ENCODE measurements around the gene MRPL37. TPM values are rescaled to one million over a fixed set of nuclear protein-coding genes. Genes with fewer than 3 reads are reported as not detected.

Gene MRPL37
- total RNA-seq, 1 experiment from 2014 or later: 180 TPM

DNA sequence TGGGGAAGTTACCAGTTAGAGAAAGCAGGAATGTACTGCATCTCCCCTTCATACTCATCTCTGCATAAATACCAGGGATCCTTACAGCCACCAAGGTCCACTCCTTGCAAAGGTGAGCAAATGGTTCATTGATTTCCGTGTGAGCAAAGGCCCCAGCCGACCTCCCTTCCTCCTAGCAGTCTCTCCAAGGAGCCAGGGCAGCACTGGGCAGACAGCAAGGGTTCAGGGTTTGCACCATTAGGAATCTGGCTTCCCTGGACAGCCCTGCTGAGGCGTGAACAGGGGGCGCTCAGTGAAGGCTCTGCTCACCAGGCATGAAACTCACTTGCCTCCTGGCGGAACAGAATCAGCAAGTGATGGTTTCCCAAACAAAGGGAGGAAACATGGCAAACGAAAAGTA lies 65.7 kb downstream of the MRPL37 start:
- H4K20me1 ChIP-seq (ENCODE audit: insufficient read depth): 0 out of 2 replicates have a peak, but pooled peaks cover 4% of the 10 kb centered on the region
- intact Hi-C loops (cut with micrococcal nuclease; ENCODE audit: unreplicated experiment): no loop called here

DNA sequence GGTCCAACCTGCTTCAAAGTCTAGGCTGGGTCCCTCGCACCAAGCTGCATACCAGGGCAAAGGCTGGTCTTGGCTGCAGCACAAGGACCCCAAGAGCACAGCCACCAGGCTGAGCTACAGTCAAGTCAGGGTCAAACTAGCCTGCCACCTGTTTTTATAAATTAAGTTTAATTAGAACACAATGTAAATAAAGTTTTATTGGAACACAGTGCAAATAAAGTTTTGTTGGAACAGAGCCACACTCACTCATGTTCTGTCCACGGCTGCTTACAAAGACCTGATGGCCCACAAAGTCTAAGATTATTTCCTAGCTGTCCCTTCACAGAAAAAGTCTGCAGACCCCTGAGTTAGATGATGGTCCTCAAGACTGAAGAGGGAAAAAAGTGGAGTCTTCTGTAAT lies 66.2 kb downstream of the MRPL37 start:
- ChIA-PET POLR2A (ENCODE audit: unreplicated experiment) (interaction anchor here (0.6 kb wide), 1 partner anchor 65 kb away, joined by 3 read pairs; no protein-coding TSS in a partner anchor), CTCF (no interaction called here)
- Histone ChIP-seq H3K27me3 (ENCODE audit: insufficient read depth, low read depth) (no peaks in the 10 kb centered on the region), H3K4me2 (no peak overlapping the region), H4K20me1 (ENCODE audit: insufficient read depth) (0 out of 2 replicates have a peak, but pooled peaks cover 4% of the 10 kb centered on the region), H3K4me1 (replicated peaks; ENCODE audit: insufficient read depth) (no peaks in the 10 kb centered on the region), H2AFZ (no peak overlapping the region), H3K9me3 (ENCODE audit: insufficient read depth, low read depth) (no peaks in the 10 kb centered on the region), H3F3A (ENCODE audit: insufficient read depth, low read depth) (no peaks in the 10 kb centered on the region), H3K4me3 (no peak overlapping the region), H3K79me2 (ENCODE audit: low read depth) (no peaks in the 10 kb centered on the region), H3K9me2 (ENCODE audit: insufficient read depth) (no peaks in the 10 kb centered on the region), H3K36me3 (ENCODE audit: low read depth) (no peaks in the 10 kb centered on the region), H3K27ac (no peak overlapping the region)
- TF ChIP-seq, protein P1, sequence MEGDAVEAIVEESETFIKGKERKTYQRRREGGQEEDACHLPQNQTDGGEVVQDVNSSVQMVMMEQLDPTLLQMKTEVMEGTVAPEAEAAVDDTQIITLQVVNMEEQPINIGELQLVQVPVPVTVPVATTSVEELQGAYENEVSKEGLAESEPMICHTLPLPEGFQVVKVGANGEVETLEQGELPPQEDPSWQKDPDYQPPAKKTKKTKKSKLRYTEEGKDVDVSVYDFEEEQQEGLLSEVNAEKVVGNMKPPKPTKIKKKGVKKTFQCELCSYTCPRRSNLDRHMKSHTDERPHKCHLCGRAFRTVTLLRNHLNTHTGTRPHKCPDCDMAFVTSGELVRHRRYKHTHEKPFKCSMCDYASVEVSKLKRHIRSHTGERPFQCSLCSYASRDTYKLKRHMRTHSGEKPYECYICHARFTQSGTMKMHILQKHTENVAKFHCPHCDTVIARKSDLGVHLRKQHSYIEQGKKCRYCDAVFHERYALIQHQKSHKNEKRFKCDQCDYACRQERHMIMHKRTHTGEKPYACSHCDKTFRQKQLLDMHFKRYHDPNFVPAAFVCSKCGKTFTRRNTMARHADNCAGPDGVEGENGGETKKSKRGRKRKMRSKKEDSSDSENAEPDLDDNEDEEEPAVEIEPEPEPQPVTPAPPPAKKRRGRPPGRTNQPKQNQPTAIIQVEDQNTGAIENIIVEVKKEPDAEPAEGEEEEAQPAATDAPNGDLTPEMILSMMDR (conservative IDR thresholded peaks at IDR 0.05): no peak
- no peak for TF ChIP-seq EZH2 (IDR thresholded peaks at IDR 0.05; ENCODE audit: low read depth)
- BruUV-seq (replicated peaks): no TSS peak
- no peak for DNase-seq
- intact Hi-C loops (cut with micrococcal nuclease; ENCODE audit: unreplicated experiment): no loop called here

More for the DNA sequence above, 65.7 kb downstream of the MRPL37 start:
- ChIA-PET CTCF (no interaction called here), POLR2A (ENCODE audit: unreplicated experiment) (interaction anchor here (0.6 kb wide), 1 partner anchor 64 kb away, joined by 3 read pairs; no protein-coding TSS in a partner anchor)
- H3K36me3 ChIP-seq (ENCODE audit: low read depth): no peaks in the 10 kb centered on the region
- H2AFZ ChIP-seq: no peak overlapping the region
- H3K4me2 ChIP-seq: no peak overlapping the region
- no peak for DNase-seq
- H3K4me3 ChIP-seq: no peak overlapping the region
- no peaks in the 10 kb centered on the region for H3K27me3 ChIP-seq (ENCODE audit: insufficient read depth, low read depth)
- H3K9me3 ChIP-seq (ENCODE audit: insufficient read depth, low read depth): no peaks in the 10 kb centered on the region
- H3F3A ChIP-seq (ENCODE audit: insufficient read depth, low read depth): no peaks in the 10 kb centered on the region
- no peak for TF ChIP-seq EZH2 (IDR thresholded peaks at IDR 0.05; ENCODE audit: low read depth)
- TF ChIP-seq, protein P1 (conservative IDR thresholded peaks at IDR 0.05): no peak
- H3K9me2 ChIP-seq (ENCODE audit: insufficient read depth): no peaks in the 10 kb centered on the region
- no peak overlapping the region for H3K27ac ChIP-seq
- H3K4me1 ChIP-seq (replicated peaks; ENCODE audit: insufficient read depth): no peaks in the 10 kb centered on the region
- no TSS peak for BruUV-seq (replicated peaks)
- no peaks in the 10 kb centered on the region for H3K79me2 ChIP-seq (ENCODE audit: low read depth)

DNA sequence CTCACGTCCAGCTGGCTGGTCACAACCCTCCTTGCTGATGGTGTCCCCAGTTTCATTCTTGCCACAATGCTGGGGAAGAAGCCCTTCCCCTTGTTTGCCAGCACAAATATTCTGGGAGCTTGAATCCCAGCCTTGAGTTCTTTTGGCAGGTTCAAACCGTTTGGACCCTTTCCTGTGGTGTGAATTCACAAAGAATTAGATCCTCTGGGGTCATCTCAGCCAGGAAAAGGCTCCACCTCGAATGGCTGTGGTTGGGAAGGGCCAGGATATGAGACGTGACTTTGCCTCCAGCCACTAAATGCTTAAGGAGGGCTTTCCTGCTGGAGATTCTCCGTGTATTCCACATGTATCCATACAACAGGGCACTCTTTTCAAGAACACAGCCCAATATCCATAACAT lies 66.9 kb downstream of the MRPL37 start:
- no peaks in the 10 kb centered on the region for H3K27me3 ChIP-seq (ENCODE audit: insufficient read depth, low read depth)
- H3K9me3 ChIP-seq (ENCODE audit: insufficient read depth, low read depth): no peaks in the 10 kb centered on the region
- H3K79me2 ChIP-seq (ENCODE audit: low read depth): no peaks in the 10 kb centered on the region
- ChIA-PET CTCF (no interaction called here), POLR2A (ENCODE audit: unreplicated experiment) (no interaction called here)
- H3K4me1 ChIP-seq (replicated peaks; ENCODE audit: insufficient read depth): no peaks in the 10 kb centered on the region
- 0 out of 2 replicates have a peak, but pooled peaks cover 4% of the 10 kb centered on the region for H4K20me1 ChIP-seq (ENCODE audit: insufficient read depth)
- intact Hi-C loops (cut with micrococcal nuclease; ENCODE audit: unreplicated experiment): no loop called here
- H3K4me3 ChIP-seq: no peak overlapping the region
- H3K9me2 ChIP-seq (ENCODE audit: insufficient read depth): no peaks in the 10 kb centered on the region
- H2AFZ ChIP-seq: no peak overlapping the region
- no peak overlapping the region for H3K27ac ChIP-seq
- no peaks in the 10 kb centered on the region for H3K36me3 ChIP-seq (ENCODE audit: low read depth)
- TF ChIP-seq, protein P1 (conservative IDR thresholded peaks at IDR 0.05): no peak
- no peak for TF ChIP-seq EZH2 (IDR thresholded peaks at IDR 0.05; ENCODE audit: low read depth)
- H3F3A ChIP-seq (ENCODE audit: insufficient read depth, low read depth): no peaks in the 10 kb centered on the region
- BruUV-seq (replicated peaks): no TSS peak
- no peak for DNase-seq
- no peak overlapping the region for H3K4me2 ChIP-seq

Other genes with a start within 250 kb of the MRPL37 start
- gene LDLRAD1, start 182.0 kb upstream of the MRPL37 start, total RNA-seq (2021): 1.6 TPM in 2 replicates
- 239 and 287 TPM in 2 replicates for gene TMEM59, start 147.0 kb upstream of the MRPL37 start, total RNA-seq (2021)
- gene TCEANC2, start 146.6 kb upstream of the MRPL37 start, total RNA-seq (2021): 8.8 and 11.5 TPM in 2 replicates
- not detected in 2 replicates for gene CDCP2, start 47.2 kb upstream of the MRPL37 start, total RNA-seq (2021)
- 6.5 and 6.7 TPM in 2 replicates for gene CYB5RL, start 137 bp upstream of the MRPL37 start, total RNA-seq (2021)
- 26.2 and 26.5 TPM in 2 replicates for gene SSBP3, start 206.2 kb downstream of the MRPL37 start, total RNA-seq (2021)